Panc1 (cell line): Measurements from ENCODE around the gene MMP21. TPM values are rescaled to one million over a fixed set of nuclear protein-coding genes. Genes with fewer than 3 reads are reported as not detected.

Experiments used
- microRNA-seq: library from miRNA; unstranded; fragments of <30 nt; microRNA quantifications from one replicate; pipeline ENCODE4 v1.1.0, GENCODE V29; 2020; ENCODE audit not compliant: unreplicated experiment
- total RNA-seq: library from RNA; stranded (reverse); gene quantifications from one replicate; pipeline ENCODE4 v1.2.1, GENCODE V29; 2021; ENCODE audit not compliant: unreplicated experiment

Gene MMP21
- total RNA-seq, 1 experiment from 2014 or later = not detected

Small RNAs within 50 kb of the gene (microRNA-seq; reads per million reads assigned to microRNA genes)
- gene MIR4484 = 0.95 reads per million

Other genes with a start within 250 kb of the MMP21 start
- not detected for gene TEX36, start 92.7 kb downstream of the MMP21 start, total RNA-seq
- gene EDRF1, start 56.1 kb downstream of the MMP21 start, total RNA-seq = 36.3 TPM
- gene UROS, start 47.4 kb upstream of the MMP21 start, total RNA-seq = 103 TPM
- 123 TPM for gene BCCIP, start 47.7 kb upstream of the MMP21 start, total RNA-seq
- gene DHX32, start 105.5 kb upstream of the MMP21 start, total RNA-seq = 117 TPM
- gene FANK1, start 120.7 kb upstream of the MMP21 start, total RNA-seq = 19.1 TPM